Prostate gland (tissue), 2 donors: Measurements from ENCODE around the gene HMGB2.

Experiments
- POLR2A ChIP-seq: fragments of 450-650 bp; IDR thresholded peaks from one replicate; pipeline ENCODE4 v1.6.1; 2016; ENCODE audit warnings: antibody characterized with exemption, mild to moderate bottlenecking
- POLR2AphosphoS5 ChIP-seq: sonication (generic); formaldehyde crosslinking; IDR thresholded peaks from one replicate; pipeline ENCODE4 v1.6.1; 2017; ENCODE audit warnings: antibody characterized with exemption
- TF ChIP-seq, protein P1 (sequence below), 4 experiments: fragments of 200-600 bp in 2 of 4; fragments of 450-650 bp in 2 of 4; sonication (generic) in 2 of 4; IDR thresholded peaks; 1 replicate in 3 of 4; 2 replicates in 1 of 4; pipeline ENCODE4 v1.5.1; 2016 to 2019; ENCODE audit warnings: antibody characterized with exemption in 4 of 4, mild to moderate bottlenecking in 2 of 4, moderate library complexity in 2 of 4

DNA sequence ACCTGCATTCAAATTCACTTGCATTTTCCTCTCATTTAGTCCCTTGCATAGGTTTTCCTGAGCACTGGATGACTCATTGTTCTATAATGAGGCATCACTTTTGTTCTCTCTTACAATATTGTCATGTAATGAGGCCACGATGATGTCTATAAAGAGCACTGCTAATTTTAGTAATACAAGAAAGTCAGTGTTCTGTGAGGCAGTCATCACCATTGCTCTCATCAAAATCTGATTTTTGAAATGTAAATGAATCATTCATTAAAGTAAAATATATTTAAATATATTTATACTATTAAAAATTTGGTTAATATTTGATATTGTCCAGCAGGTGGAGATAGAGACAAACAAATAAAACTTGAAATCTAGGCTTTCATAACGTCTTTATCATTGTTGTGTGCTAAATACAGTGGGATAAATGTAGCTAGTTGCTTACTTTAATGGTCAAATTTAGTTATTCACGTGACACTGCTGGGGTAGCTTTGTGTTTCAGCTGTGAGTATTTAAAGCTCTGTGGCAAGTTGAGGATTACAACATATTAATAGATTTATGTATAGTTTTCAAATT, 15.4 kb downstream of the HMGB2 start:
- TF ChIP-seq, protein P1, sequence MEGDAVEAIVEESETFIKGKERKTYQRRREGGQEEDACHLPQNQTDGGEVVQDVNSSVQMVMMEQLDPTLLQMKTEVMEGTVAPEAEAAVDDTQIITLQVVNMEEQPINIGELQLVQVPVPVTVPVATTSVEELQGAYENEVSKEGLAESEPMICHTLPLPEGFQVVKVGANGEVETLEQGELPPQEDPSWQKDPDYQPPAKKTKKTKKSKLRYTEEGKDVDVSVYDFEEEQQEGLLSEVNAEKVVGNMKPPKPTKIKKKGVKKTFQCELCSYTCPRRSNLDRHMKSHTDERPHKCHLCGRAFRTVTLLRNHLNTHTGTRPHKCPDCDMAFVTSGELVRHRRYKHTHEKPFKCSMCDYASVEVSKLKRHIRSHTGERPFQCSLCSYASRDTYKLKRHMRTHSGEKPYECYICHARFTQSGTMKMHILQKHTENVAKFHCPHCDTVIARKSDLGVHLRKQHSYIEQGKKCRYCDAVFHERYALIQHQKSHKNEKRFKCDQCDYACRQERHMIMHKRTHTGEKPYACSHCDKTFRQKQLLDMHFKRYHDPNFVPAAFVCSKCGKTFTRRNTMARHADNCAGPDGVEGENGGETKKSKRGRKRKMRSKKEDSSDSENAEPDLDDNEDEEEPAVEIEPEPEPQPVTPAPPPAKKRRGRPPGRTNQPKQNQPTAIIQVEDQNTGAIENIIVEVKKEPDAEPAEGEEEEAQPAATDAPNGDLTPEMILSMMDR (IDR thresholded peaks at IDR 0.05): peak; percentile 16 to 56 (median 40)
- TF ChIP-seq POLR2AphosphoS5 (no peak), POLR2A (no peak)
